DMS 273 (cell line): ENCODE results near the gene UTS2B.

Experiments
- DNase-seq: peaks from one replicate; lab custom pipeline; 2025; ENCODE audit not compliant: unreplicated experiment; lab: John Stamatoyannopoulos, UW

The UTS2B gene

GRCh38 chr3:191244242-191244867 is 86.0 kb downstream of the UTS2B start:
- peak; percentile 26 for DNase-seq

- DNase-seq = peak; percentile 5
Measured at GRCh38 chr3:191240486-191240885, 89.8 kb downstream of the UTS2B start.

DNA sequence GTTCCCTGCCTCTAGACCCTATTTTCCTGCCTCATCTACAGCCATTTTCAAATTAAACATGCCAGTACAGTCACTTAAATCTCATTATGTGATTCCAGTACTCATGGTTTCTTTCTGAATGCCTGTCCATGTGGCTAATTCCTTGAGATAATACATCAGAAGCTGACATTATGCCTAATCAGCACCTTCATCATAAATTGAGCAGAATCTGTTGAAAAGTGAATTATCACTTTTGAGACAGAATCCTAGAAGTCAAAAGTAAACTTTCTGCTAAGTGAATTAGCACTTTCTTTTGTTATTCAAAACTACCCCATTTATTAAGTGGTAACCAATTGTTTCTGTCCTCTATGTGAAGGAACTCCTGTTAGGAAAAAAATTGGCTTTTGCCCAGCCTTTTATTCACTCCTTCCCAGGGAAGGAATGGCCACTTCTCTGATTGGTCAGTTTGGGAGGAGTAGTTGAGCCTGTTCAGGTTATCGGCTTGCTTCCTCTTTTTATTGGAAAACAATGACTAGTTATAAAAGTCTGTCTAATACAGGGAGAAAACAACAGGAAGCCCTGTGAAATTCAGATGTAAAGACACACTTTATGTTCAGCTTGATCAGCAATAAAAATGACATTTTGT is 90.8 kb downstream of the UTS2B start:
- no peak for DNase-seq

DNA sequence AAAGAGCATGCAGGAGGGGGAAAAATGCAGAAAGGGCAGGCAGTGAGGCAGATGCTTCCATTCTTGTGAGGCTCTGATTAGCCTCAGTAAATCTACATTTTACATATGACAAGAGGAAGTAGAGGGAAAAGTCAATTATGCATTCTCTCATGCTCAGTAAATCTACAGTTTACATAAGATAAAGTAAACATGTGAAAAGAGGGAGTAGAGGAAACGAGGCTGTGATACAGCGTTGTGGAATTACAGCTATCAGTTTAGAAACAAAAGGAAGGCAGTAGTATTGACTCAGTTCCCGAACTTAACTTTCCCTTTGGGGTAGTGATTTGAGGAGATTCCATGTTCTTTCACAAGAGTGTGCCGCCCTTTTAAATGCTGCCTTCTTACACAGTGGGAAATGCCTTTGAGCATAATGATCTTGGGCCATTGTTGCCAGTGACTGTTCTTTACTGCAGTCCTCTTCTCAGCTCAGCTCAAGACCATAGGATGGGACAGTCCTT is 92.0 kb downstream of the UTS2B start:
- no peak for DNase-seq

- no peak for DNase-seq
Measured at GRCh38 chr3:191237047-191237882, 93.1 kb downstream of the UTS2B start.

DNA sequence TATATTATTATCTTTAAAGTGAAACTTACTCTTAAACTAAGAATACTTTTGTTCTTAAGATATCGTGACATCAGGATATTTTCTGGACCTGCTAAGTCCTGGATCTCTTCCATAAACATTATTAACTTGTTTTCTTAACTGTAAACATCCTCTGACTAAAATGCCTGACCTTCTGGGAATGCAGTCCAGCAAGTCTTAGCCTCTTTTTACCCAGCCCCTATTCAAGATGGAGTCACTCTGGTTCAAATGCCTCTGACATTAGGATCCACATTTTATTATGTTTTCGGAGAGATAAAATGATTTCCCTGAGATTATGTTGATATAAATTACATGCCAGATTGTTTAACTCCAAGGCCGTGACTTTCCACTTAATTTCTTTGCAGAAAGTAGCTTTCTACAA is 93.7 kb downstream of the UTS2B start:
- DNase-seq = no peak

GRCh38 chr3:191235331-191236314 is 94.7 kb downstream of the UTS2B start:
- no peak for DNase-seq

GRCh38 chr3:191234216-191234615 is 96.1 kb downstream of the UTS2B start:
- no peak for DNase-seq

DNA sequence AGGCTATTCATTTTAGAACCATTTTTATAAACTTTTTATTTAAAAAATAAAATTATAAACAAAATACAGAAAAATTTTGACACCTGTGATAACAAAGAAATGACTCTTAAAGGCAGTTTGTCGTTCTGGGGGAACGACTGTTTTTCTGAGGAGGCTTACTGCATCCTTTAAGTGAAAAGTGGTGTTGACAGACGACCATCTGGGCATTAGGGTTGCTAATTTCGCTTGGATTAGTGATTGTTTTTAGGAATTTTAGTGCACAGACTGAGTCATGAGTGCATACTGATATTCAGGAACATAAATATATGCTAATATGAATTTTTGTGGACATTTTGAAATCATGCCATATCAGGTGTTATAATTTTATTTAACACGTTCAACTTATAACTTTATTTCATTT is 102.8 kb downstream of the UTS2B start:
- peak; percentile 19 for DNase-seq

DNA sequence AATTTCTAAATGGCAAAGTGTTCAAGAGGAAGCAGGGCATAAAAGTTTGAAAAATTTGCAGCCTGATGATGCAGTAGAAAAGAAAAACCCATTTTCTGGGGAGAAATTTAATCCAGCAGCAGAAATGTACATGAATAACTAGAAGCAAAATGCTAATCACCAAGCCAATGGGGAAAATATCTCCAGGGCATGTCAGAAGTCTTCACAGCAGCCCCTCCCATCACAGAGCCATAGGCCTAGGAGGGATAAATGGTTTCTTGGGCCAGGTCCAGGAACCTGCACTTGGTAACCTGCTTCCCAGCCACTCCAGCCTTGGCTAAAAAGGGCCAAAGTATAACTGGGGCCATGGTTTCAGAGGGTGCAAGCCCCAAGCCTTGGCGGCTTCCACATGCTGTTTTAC is 108.7 kb downstream of the UTS2B start:
- DNase-seq = no peak

GRCh38 chr3:191220908-191221307 is 109.4 kb downstream of the UTS2B start:
- DNase-seq = peak; percentile 24

DNA sequence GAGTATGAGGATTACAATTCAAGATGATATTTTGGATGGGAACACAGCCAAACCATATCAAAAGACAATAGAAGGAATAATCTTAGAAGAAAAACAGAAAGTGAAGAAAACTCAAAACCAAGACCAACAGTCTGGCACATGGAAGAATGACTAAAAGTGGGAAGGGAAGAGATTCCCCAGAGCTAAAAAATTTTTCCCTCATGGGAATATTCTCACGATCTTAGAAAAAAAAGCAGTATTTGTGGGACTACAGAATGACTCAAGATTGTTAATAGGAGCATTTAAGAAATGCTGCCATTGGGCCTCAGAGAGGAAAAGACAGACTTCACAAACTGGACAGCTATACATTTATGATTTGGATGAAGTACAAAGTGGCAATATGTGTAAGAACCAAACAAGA is 113.0 kb downstream of the UTS2B start:
- no peak for DNase-seq
